OCI-LY1 (cell line): ENCODE data around the gene ANKRD13A.

ENCODE experiments used
- EZH2 ChIP-seq: fragments of 200-600 bp; sonication (generic), shearing (Covaris generic); IDR thresholded peaks from 2 replicates; pipeline ENCODE4 v1.8.0; 2017; ENCODE audit warnings: borderline replicate concordance, mixed run types, mild to moderate bottlenecking, antibody characterized with exemption, low read length, moderate library complexity, mixed read lengths
- TF ChIP-seq, protein P1 (sequence below): fragments of 200-600 bp; sonication (generic), shearing (Covaris generic); IDR thresholded peaks from 2 replicates; pipeline ENCODE4 v1.5.1; 2017; ENCODE audit warnings: mild to moderate bottlenecking, antibody characterized with exemption, low read length, moderate library complexity, mixed read lengths

DNA sequence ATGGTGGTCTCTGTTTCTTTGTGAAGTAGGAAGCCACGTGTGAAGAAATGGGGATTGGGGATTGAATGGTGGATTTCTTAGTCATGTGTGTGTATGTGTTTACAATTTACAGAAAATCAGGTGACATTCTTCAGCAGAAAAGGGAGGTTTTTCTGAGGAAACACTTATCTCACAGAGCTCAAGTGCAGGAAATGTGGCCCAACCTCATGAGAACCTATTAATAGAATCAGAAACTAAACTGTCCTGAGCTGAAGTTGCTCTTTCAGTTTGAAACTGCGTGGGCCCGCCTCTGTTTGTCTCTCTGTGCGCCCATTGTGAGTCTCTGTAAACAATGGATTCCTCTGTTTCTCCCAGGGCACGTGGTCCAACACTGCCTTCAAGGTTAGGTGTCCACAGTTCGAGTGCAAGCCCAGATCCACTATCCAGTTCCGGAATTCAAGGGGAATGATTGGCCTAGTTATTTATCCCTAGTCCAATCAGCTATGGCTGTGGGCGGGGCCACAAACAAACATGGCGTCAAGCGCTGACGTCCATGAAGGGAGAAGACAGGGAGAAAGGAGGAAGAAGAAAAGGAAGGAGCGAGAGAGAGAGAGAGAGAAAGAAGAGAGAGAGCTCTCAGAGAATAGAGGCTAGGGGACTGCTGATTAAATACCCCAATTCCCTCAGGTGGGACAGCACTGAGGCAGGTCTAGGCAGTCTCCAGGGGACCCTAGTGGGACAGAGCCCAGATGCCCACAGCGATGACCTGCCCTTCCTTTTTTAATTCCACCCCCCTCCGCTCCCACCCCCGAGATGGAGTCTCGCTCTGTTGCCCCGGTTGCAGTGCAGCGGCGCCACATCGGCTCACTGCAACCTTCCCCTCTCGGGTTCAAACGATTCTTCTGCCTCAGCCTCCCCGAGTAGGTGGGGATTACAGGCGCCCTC is 80.5 kb downstream of the ANKRD13A start:
- TF ChIP-seq, protein P1, sequence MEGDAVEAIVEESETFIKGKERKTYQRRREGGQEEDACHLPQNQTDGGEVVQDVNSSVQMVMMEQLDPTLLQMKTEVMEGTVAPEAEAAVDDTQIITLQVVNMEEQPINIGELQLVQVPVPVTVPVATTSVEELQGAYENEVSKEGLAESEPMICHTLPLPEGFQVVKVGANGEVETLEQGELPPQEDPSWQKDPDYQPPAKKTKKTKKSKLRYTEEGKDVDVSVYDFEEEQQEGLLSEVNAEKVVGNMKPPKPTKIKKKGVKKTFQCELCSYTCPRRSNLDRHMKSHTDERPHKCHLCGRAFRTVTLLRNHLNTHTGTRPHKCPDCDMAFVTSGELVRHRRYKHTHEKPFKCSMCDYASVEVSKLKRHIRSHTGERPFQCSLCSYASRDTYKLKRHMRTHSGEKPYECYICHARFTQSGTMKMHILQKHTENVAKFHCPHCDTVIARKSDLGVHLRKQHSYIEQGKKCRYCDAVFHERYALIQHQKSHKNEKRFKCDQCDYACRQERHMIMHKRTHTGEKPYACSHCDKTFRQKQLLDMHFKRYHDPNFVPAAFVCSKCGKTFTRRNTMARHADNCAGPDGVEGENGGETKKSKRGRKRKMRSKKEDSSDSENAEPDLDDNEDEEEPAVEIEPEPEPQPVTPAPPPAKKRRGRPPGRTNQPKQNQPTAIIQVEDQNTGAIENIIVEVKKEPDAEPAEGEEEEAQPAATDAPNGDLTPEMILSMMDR, result no peak
- no peak for TF ChIP-seq EZH2
